GM12891 (cell line): ENCODE data around the gene RILPL2.

ENCODE experiments used
- PAX5 ChIP-seq: IDR thresholded peaks from 2 replicates; pipeline ENCODE4 v1.6.1; 2011; ENCODE audit warnings: low read length, moderate library complexity, mild to moderate bottlenecking; ENCODE audit not compliant: insufficient read depth, severe bottlenecking
- POLR2A ChIP-seq: IDR thresholded peaks from 2 replicates; pipeline ENCODE4 v1.6.1; 2011; ENCODE audit warnings: low read depth, low read length, control low read depth
- POLR2AphosphoS5 ChIP-seq: IDR thresholded peaks from 2 replicates; pipeline ENCODE4 v1.6.1; 2011; ENCODE audit warnings: low read depth, low read length, control low read depth
- SPI1 ChIP-seq: IDR thresholded peaks from 2 replicates; pipeline ENCODE4 v1.6.1; 2011; ENCODE audit warnings: low read depth, low read length, control low read depth
- TAF1 ChIP-seq: IDR thresholded peaks from 2 replicates; pipeline ENCODE4 v1.6.1; 2011; ENCODE audit warnings: low read depth, low read length, control low read depth

- no peak for TF ChIP-seq SPI1
- no peak; the same call in 1 of the 2 replicates for TF ChIP-seq POLR2A
- no peak for TF ChIP-seq TAF1
- TF ChIP-seq POLR2AphosphoS5, result no peak
- no peak for TF ChIP-seq PAX5
These were observed 36.0 kb upstream of the RILPL2 start for GRCh38 chr12:123472438-123472849.
